Astrocyte (in vitro differentiated cells and primary cell): ENCODE measurements around the gene AACS. TPM values are rescaled to one million over a fixed set of nuclear protein-coding genes. Genes with fewer than 3 reads are reported as not detected.
"Not testable (repeated sequence)": the region's sequence is repeated elsewhere in the genome, so short reads cannot be mapped to it uniquely, and the experiment has no call there.

Experiments used
- DNase-seq: peaks from one replicate; pipeline ENCODE4 v3.0.0-alpha.2; 2010; ENCODE audit warnings: low read depth
- FAIRE-seq: peaks from 2 replicates; lab custom pipeline; 2011; peaks lifted over from hg19 to GRCh38; lab: Jason Lieb, UNC
- H2AFZ ChIP-seq: 2 replicates; pipeline ENCODE4 v1.6.0; 2012; ENCODE audit warnings: low read depth, low read length, inconsistent platforms
- H3K27ac ChIP-seq: 2 replicates; pipeline ENCODE4 v1.5.1; 2011; ENCODE audit warnings: low read depth, low read length, inconsistent platforms
- H3K27me3 ChIP-seq: 2 replicates; pipeline ENCODE4 v1.6.0; 2011; ENCODE audit warnings: low read length, inconsistent platforms; ENCODE audit not compliant: insufficient read depth
- H3K36me3 ChIP-seq: 2 replicates; pipeline ENCODE4 v1.5.1; 2011; ENCODE audit warnings: low read length, inconsistent platforms; ENCODE audit not compliant: insufficient read depth
- H3K4me1 ChIP-seq: 2 replicates; pipeline ENCODE4 v1.5.1; 2011; ENCODE audit warnings: low read length, inconsistent platforms; ENCODE audit not compliant: insufficient read depth
- H3K4me2 ChIP-seq: 2 replicates; pipeline ENCODE4 v1.6.0; 2012; ENCODE audit warnings: low read length, inconsistent platforms
- H3K4me3 ChIP-seq: 2 replicates; pipeline ENCODE4 v1.5.1; 2011; ENCODE audit warnings: low read depth, mild to moderate bottlenecking, low read length, inconsistent platforms; ENCODE audit not compliant: insufficient read depth
- H3K79me2 ChIP-seq: 2 replicates; pipeline ENCODE4 v1.6.0; 2012; ENCODE audit warnings: mild to moderate bottlenecking, low read length, inconsistent platforms; ENCODE audit not compliant: insufficient read depth
- H3K9ac ChIP-seq: 2 replicates; pipeline ENCODE4 v1.6.0; 2012; ENCODE audit warnings: mild to moderate bottlenecking, low read length, inconsistent platforms
- H3K9me3 ChIP-seq: 2 replicates; pipeline ENCODE4 v1.5.1; 2012; ENCODE audit warnings: low read depth, mild to moderate bottlenecking, low read length, inconsistent platforms; ENCODE audit not compliant: insufficient read depth
- H4K20me1 ChIP-seq: 2 replicates; pipeline ENCODE4 v1.6.0; 2012; ENCODE audit warnings: low read length, inconsistent platforms; ENCODE audit not compliant: insufficient read depth
- H3K27ac Mint-ChIP-seq: one replicate; pipeline ENCODE4 v1.8.0; 2021; ENCODE audit warnings: mild to moderate bottlenecking, mixed read lengths; ENCODE audit not compliant: unreplicated experiment
- H3K27me3 Mint-ChIP-seq: one replicate; pipeline ENCODE4 v1.8.0; 2021; ENCODE audit warnings: low read depth, mixed read lengths; ENCODE audit not compliant: unreplicated experiment
- H3K36me3 Mint-ChIP-seq: one replicate; pipeline ENCODE4 v1.8.0; 2021; ENCODE audit warnings: low read depth, mixed read lengths; ENCODE audit not compliant: unreplicated experiment
- H3K4me1 Mint-ChIP-seq: one replicate; pipeline ENCODE4 v1.8.0; 2021; ENCODE audit warnings: low read depth, mixed read lengths; ENCODE audit not compliant: unreplicated experiment
- H3K4me3 Mint-ChIP-seq: one replicate; pipeline ENCODE4 v1.8.0; 2021; ENCODE audit warnings: mild to moderate bottlenecking, moderate library complexity, mixed read lengths; ENCODE audit not compliant: unreplicated experiment
- H3K9me3 Mint-ChIP-seq: one replicate; pipeline ENCODE4 v1.8.0; 2021; ENCODE audit warnings: mild to moderate bottlenecking, mixed read lengths; ENCODE audit not compliant: unreplicated experiment
- EZH2 ChIP-seq: IDR thresholded peaks from 2 replicates; pipeline ENCODE4 v1.6.1; 2012; ENCODE audit warnings: mild to moderate bottlenecking, low read length, inconsistent platforms; ENCODE audit not compliant: insufficient read depth
- total RNA-seq: library from RNA; stranded (reverse); gene quantifications from 2 replicates; pipeline ENCODE4 v1.2.1, GENCODE V29; 2021
- TF ChIP-seq, protein P1 (sequence below): IDR thresholded peaks from 2 replicates; pipeline ENCODE4 v1.5.1; 2011; ENCODE audit warnings: low read depth, mild to moderate bottlenecking, inconsistent platforms, low read length, moderate library complexity; ENCODE audit not compliant: insufficient read depth

AACS gene
- total RNA-seq, 1 donor from 2014 or later: 22.5 TPM

DNA sequence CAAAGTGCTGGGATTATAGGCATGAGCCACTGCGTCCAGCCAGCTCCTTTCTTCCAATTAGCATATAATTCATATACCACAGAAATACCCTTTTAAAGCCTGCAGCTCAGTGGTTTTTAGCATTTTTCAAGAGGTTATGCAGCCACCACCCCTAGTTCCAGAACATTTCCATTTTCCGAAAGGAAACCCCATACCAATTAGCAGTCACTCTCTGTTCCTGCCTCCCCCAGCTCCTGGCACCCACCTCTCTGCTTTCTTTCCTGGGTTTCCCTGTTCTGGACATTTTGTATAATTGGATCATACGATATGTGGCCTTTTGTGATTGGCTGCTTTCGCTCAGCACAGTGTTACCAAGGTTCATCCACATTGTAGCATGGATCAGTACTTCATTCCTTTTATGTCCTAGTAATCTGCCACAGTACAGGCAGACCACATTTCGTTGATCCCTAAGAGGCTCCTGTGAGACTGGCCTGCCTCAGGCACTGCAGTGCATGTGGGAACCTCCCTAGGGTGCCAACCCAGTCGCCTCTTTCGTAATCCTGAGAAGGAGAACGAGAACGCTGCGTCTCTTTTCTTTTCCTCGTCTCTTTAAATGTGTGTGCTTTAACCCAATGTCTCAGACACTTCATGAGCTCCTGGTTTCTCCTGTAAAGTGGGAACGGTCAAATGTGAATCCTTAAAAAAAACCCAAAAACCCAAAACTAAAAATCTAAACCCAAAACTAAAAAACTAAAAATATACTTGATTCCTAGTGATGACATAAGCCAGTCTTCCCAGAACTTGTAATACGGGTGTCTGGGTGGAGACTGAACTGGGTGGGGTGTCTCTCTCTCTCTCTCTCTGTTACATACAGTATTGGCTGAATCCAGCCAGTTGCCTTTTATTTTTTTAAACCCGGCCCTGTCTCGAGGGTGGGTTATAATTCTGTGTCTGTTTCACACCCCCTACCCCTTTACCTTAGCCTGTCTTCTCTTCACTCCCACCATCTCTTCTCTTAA is 14.7 kb downstream of the AACS start:
- Mint-ChIP-seq H3K27me3 (no peaks in the 10 kb centered on the region), H3K4me1 (no peaks in the 10 kb centered on the region), H3K4me3 (no peak overlapping the region), H3K9me3 (no peaks in the 10 kb centered on the region), H3K36me3 (peaks cover 22% of the 10 kb centered on the region), H3K27ac (no peak overlapping the region)
- Histone ChIP-seq H3K9me3 (no peaks in the 10 kb centered on the region), H3K79me2 (no peaks in the 10 kb centered on the region), H3K36me3 (peaks cover 11% of the 10 kb centered on the region), H3K4me2 (no peak overlapping the region), H3K4me1 (no peaks in the 10 kb centered on the region), H3K9ac (no peak overlapping the region), H3K27ac (no peak overlapping the region), H4K20me1 (peaks cover 20% of the 10 kb centered on the region), H3K27me3 (no peaks in the 10 kb centered on the region), H3K4me3 (no peak overlapping the region), H2AFZ (no peak overlapping the region)
- FAIRE-seq: no peak
- TF ChIP-seq, protein P1, sequence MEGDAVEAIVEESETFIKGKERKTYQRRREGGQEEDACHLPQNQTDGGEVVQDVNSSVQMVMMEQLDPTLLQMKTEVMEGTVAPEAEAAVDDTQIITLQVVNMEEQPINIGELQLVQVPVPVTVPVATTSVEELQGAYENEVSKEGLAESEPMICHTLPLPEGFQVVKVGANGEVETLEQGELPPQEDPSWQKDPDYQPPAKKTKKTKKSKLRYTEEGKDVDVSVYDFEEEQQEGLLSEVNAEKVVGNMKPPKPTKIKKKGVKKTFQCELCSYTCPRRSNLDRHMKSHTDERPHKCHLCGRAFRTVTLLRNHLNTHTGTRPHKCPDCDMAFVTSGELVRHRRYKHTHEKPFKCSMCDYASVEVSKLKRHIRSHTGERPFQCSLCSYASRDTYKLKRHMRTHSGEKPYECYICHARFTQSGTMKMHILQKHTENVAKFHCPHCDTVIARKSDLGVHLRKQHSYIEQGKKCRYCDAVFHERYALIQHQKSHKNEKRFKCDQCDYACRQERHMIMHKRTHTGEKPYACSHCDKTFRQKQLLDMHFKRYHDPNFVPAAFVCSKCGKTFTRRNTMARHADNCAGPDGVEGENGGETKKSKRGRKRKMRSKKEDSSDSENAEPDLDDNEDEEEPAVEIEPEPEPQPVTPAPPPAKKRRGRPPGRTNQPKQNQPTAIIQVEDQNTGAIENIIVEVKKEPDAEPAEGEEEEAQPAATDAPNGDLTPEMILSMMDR: no peak
- TF ChIP-seq EZH2: no peak
- DNase-seq: no peak

DNA sequence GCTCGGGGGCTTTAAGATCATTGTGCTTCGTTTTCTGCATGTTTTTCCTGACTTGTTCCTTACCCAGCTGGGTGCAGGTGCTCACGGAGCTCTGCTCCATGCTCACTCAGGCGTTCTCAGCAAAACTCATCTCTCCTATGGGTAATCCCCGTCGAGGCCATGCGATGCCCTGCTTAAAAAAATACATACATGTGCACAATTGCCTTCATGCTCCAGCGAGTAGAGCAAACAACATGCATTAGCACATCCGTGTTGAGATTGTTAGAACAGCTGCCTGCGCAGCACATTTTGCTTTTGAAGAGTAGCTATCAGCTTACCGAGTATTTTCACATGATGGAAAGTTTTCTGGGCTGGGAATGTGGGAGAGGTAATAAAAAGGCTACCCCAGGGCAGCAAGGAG is 16.2 kb downstream of the AACS start:
- Histone ChIP-seq H3K9ac (no peak overlapping the region), H3K36me3 (peaks cover 13% of the 10 kb centered on the region), H3K4me3 (no peak overlapping the region), H4K20me1 (peaks cover 22% of the 10 kb centered on the region), H3K4me2 (no peak overlapping the region), H3K4me1 (no peaks in the 10 kb centered on the region), H2AFZ (no peak overlapping the region), H3K27me3 (no peaks in the 10 kb centered on the region), H3K27ac (no peak overlapping the region), H3K79me2 (no peaks in the 10 kb centered on the region), H3K9me3 (no peaks in the 10 kb centered on the region)
- TF ChIP-seq, protein P1: no peak
- no peak for TF ChIP-seq EZH2
- Mint-ChIP-seq H3K9me3 (no peaks in the 10 kb centered on the region), H3K4me1 (no peaks in the 10 kb centered on the region), H3K36me3 (peaks cover 14% of the 10 kb centered on the region), H3K27me3 (no peaks in the 10 kb centered on the region), H3K4me3 (no peak overlapping the region), H3K27ac (no peak overlapping the region)
- DNase-seq (no peak), FAIRE-seq (no peak)

DNA sequence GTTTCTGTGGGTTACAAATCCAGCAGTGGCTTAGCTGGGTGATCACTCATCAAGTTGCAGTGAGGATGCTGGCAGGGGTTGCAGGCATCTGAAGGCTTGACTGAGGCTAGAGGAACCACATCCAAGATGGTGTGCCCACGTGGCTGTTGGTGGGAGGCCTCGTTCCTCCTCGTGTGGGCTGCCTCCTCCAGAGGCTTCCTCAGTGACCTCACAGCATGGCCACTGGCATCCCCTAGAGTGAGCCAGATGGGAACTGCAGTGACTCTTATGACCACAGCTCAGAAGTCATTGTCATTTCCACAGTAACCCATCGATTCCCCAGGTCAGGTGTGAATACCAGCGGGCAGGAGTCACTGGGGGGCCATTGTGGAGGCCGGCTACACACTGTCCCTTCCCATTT is 17.8 kb downstream of the AACS start:
- H2AFZ ChIP-seq: no peak overlapping the region
- H3K4me3 ChIP-seq: no peak overlapping the region
- Mint-ChIP-seq H3K27ac (no peak overlapping the region), H3K27me3 (no peaks in the 10 kb centered on the region), H3K36me3 (peaks cover 10% of the 10 kb centered on the region), H3K4me1 (no peaks in the 10 kb centered on the region), H3K9me3 (no peaks in the 10 kb centered on the region), H3K4me3 (no peak overlapping the region)
- H3K27me3 ChIP-seq: no peaks in the 10 kb centered on the region
- H4K20me1 ChIP-seq: peaks cover 25% of the 10 kb centered on the region
- H3K36me3 ChIP-seq: peaks cover 11% of the 10 kb centered on the region
- H3K27ac ChIP-seq: no peak overlapping the region
- H3K79me2 ChIP-seq: no peaks in the 10 kb centered on the region
- no peak overlapping the region for H3K4me2 ChIP-seq
- FAIRE-seq (no peak), DNase-seq (no peak)
- H3K9ac ChIP-seq: no peak overlapping the region
- TF ChIP-seq, protein P1: no peak
- no peak for TF ChIP-seq EZH2
- no peaks in the 10 kb centered on the region for H3K9me3 ChIP-seq
- no peaks in the 10 kb centered on the region for H3K4me1 ChIP-seq

DNA sequence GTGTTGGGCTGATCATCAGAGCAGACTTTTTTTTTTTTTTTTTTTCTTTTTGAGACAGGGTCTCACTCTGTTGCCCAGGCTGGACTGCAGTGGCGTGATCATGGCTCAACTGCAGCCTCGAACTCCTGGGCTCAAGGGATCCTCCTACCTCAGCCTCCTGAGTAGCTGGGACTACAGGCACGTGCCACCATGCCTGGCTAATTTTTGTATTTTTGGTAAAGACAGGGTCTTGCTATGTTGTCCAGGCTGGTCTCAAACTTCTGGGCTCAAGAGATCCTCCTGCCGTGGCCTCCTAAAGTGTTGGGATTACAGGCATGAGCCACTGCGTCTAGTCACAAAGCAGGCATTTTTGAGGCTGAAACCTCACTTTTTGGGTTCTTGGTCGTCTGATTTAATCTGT is 23.0 kb downstream of the AACS start:
- not testable (repeated sequence) for H3K79me2 ChIP-seq, H3K4me1 ChIP-seq

More for the DNA sequence above, 23.0 kb downstream of the AACS start:
- H3K4me2 ChIP-seq, H3K4me1 Mint-ChIP-seq, H2AFZ ChIP-seq, H3K4me3 Mint-ChIP-seq, DNase-seq, FAIRE-seq, H3K27me3 ChIP-seq, H3K9me3 Mint-ChIP-seq, H3K9ac ChIP-seq, H3K27ac Mint-ChIP-seq, H3K36me3 ChIP-seq, H3K4me3 ChIP-seq, H3K27ac ChIP-seq, H3K27me3 Mint-ChIP-seq, H3K9me3 ChIP-seq: not testable (repeated sequence)
- H3K36me3 Mint-ChIP-seq: peaks cover 13% of the 10 kb centered on the region
- peaks cover 52% of the 10 kb centered on the region for H4K20me1 ChIP-seq
